HG03280 (cell line): ENCODE results near the gene NKAIN4.
"Not testable (repeated sequence)": the region's sequence is repeated elsewhere in the genome, so short reads cannot be mapped to it uniquely, and the experiment has no call there.

ENCODE experiments used
- ATAC-seq: cut with Tn5 transposase; IDR thresholded peaks from one replicate; pipeline ENCODE4 v1.9.1; 2021; ENCODE audit warnings: mild to moderate bottlenecking, moderate library complexity; ENCODE audit not compliant: unreplicated experiment

The NKAIN4 gene

GRCh38 chr20:63258781-63259180 lies 4.5 kb upstream of the NKAIN4 start:
- no peak for ATAC-seq

GRCh38 chr20:63257629-63258028 lies 3.4 kb upstream of the NKAIN4 start:
- ATAC-seq: no peak

GRCh38 chr20:63256954-63257353 lies 2.7 kb upstream of the NKAIN4 start:
- ATAC-seq: no peak

- ATAC-seq: no peak
Measured at GRCh38 chr20:63255931-63256704, 1.9 kb upstream of the NKAIN4 start.

GRCh38 chr20:63254606-63255384 lies 532 bp upstream of the NKAIN4 start:
- ATAC-seq: no peak

- no peak for ATAC-seq
Measured at GRCh38 chr20:63253438-63254231, 628 bp downstream of the NKAIN4 start.

DNA sequence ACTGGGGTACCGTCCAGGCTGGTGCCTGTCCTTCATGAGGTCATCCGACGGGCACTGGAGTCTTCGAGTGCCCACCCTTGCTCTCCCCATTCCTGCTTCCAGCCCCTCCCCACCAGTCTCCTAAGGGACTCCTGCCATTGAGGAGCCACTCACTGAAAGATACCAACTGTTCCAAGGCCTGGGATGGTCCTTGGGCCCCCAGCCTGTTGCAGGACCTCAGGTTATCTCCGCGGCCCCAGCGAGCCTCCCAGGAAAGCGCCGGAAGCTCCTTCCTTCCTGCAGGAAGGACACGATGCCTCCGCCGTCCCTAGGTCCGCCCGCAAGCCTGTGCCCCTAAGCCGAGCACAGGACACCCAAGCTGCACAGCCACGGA lies 1.2 kb downstream of the NKAIN4 start:
- no peak for ATAC-seq

DNA sequence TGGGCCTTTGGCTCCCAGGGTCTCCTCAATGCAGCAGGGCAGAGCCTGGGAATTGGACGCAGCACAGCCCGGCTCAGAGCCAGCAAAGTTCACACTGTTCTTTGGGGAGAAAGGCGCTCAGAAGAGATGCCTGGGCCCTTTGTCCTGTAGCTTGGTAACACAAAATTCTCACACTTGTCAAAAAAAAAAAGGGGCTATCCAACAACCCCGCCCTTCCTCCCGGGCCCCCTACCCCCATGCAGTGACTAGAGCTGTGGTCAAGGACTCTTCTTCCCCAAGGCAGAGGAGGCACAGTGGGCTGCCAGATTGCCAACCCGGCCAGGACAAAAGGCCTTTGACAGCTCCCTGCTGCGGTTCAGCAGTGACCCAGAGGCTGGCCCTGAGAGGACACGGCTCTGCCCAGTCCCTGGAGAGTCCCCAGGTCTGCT lies 2.0 kb downstream of the NKAIN4 start:
- ATAC-seq: no peak

DNA sequence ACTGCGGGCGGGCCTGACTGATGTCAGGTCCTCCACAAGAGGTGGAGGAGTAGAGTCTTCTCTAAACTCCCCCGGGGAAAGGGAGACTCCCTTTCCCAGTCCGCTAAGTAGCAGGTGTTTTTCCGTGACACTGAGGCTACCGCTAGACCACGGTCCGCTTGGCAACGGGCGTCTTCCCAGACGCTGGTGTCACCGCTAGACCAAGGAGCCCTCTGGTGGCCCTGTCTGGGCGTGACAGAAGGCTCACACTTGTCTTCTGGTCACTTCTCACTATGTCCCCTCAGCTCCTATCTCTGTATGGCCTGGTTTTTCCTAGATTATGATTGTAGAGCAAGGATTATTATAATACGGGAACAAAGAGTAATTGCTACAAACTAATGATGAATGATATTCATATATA lies 2.9 kb downstream of the NKAIN4 start:
- not testable (repeated sequence) for ATAC-seq

DNA sequence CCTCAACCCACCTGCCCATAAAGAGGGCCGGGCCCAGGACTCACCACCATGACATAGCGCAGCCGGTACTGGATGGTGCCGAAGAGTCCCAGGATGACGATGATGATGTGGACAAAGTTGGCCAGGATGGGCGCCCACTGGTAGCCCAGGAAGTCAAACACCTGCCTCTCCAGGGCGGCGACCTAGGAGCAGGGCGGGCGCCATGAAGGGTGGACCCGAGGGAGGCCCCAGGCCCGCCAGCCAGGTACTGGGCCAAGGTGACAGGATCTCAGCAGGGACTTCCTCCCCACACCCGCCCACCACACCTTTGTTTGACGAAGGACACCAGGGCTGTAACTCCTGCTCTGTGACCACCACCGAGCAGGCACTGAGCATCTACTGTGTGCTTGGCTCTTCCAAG lies 4.4 kb downstream of the NKAIN4 start:
- ATAC-seq: no peak

GRCh38 chr20:63248835-63249591 lies 5.2 kb downstream of the NKAIN4 start:
- ATAC-seq: no peak

- ATAC-seq: no peak
Measured at GRCh38 chr20:63247671-63248228, 6.5 kb downstream of the NKAIN4 start.

GRCh38 chr20:63246490-63247288 lies 7.6 kb downstream of the NKAIN4 start:
- ATAC-seq: no peak

- no peak for ATAC-seq
Measured at GRCh38 chr20:63244468-63244867, 9.8 kb downstream of the NKAIN4 start.

DNA sequence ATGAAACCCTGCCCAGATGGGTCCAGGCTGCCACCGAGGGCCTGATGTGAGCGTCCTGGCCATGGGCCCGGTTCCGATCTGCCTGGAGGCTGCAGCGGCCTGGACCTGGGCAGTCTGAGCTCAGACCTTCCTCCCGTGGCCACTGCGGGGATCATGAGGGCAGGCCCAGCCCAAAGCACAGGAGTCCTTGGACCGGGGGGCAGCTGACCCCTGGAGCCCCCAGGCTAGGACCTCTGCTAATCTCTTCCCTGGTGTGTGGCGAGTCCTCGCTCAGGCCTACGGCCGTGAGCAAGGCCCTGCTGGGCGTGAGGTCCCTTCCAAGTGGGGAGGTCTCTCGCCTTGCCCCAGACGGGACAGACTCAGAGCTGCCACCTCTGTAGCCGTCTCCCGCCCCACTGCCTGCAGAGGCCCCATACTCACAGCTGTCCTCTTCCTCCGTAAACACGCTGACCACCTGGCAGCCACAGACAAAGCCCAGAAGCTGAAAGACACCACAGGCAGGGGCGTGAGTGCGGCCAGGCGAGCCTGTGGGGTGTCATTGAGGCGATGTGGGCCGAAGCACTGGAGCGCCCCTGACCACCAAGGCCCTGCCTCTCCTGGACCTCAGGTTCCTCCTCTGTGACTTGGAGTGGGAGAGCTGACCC lies 10.5 kb downstream of the NKAIN4 start:
- ATAC-seq: no peak

- ATAC-seq: no peak
Measured at GRCh38 chr20:63242736-63243135, 11.5 kb downstream of the NKAIN4 start.

GRCh38 chr20:63241272-63241671 lies 13.0 kb downstream of the NKAIN4 start:
- no peak for ATAC-seq

DNA sequence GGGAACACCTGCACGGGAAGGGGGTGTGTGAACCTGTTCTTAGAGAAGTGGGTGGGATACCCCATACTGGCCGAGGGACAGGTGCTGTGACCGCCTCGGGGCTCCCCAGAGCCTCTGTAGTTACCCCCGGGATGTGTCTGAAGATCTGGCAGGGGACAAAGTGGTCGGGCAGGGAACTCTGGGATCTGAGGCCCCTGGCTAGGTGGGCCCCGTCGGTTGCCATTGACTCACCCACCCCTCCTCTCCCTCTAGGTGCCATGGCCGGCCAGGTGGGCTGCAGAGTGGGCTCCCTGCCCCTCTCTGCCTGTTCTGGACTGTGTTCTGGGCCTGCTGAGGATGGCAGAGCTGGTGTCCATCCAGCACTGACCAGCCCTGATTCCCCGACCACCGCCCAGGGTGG lies 14.3 kb downstream of the NKAIN4 start:
- ATAC-seq: no peak

DNA sequence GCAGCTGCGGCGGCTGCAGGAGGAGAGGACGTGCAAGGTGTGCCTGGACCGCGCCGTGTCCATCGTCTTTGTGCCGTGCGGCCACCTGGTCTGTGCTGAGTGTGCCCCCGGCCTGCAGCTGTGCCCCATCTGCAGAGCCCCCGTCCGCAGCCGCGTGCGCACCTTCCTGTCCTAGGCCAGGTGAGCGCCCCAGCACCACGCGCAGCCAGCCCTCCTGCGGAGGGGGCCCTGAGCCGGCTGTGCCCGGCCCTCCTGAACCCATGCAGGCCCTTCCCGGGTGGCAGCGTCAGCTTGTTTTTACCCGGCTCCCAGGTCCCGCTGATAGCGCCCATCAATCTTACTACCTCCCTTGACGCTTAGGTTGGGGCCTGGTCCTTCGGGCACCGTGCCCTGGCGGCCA lies 14.8 kb downstream of the NKAIN4 start:
- no peak for ATAC-seq
